Brain microvascular endothelial cell (primary cell): ENCODE measurements around the gene FBXL14.

Experiments used
- DNase-seq: peaks from one replicate; pipeline ENCODE4 v3.0.0-alpha.2; 2020
- H3K27ac ChIP-seq: fragments of 250-450 bp; sonication (Bioruptor Pico); 2 replicates; pipeline ENCODE4 v1.5.1; 2020; ENCODE audit warnings: mild to moderate bottlenecking, moderate library complexity
- H3K27me3 ChIP-seq: fragments of 250-450 bp; sonication (Bioruptor Pico); replicated peaks from 2 replicates; pipeline ENCODE4 v1.5.1; 2020; ENCODE audit warnings: mild to moderate bottlenecking
- H3K36me3 ChIP-seq: fragments of 250-450 bp; sonication (Bioruptor Pico); replicated peaks from 2 replicates; pipeline ENCODE4 v1.5.1; 2020; ENCODE audit warnings: mild to moderate bottlenecking
- H3K4me3 ChIP-seq: 2 replicates; pipeline ENCODE4 v1.5.1; 2011; ENCODE audit warnings: low read depth, mild to moderate bottlenecking, control low read depth, low read length, moderate library complexity
- in situ Hi-C: cut with HindIII; loops from 2 replicates; pipeline ENCODE4 v1.10.0; 2017; ENCODE audit warnings: low sequenced_read_pairs, low pct_ligation_motif_present
- TF ChIP-seq, protein P1 (sequence below): IDR thresholded peaks from 2 replicates; pipeline ENCODE4 v1.5.1; 2011; ENCODE audit warnings: low read depth, mild to moderate bottlenecking, moderate library complexity, low read length, control low read depth, inconsistent platforms; ENCODE audit errors: missing control alignments

FBXL14 gene

GRCh38 chr12:1534748-1535147 lies 59.6 kb downstream of the FBXL14 start:
- TF ChIP-seq, protein P1, sequence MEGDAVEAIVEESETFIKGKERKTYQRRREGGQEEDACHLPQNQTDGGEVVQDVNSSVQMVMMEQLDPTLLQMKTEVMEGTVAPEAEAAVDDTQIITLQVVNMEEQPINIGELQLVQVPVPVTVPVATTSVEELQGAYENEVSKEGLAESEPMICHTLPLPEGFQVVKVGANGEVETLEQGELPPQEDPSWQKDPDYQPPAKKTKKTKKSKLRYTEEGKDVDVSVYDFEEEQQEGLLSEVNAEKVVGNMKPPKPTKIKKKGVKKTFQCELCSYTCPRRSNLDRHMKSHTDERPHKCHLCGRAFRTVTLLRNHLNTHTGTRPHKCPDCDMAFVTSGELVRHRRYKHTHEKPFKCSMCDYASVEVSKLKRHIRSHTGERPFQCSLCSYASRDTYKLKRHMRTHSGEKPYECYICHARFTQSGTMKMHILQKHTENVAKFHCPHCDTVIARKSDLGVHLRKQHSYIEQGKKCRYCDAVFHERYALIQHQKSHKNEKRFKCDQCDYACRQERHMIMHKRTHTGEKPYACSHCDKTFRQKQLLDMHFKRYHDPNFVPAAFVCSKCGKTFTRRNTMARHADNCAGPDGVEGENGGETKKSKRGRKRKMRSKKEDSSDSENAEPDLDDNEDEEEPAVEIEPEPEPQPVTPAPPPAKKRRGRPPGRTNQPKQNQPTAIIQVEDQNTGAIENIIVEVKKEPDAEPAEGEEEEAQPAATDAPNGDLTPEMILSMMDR: no peak
- DNase-seq: no peak
- Histone ChIP-seq H3K36me3 (no peaks in the 10 kb centered on the region), H3K27me3 (no peaks in the 10 kb centered on the region), H3K4me3 (no peak overlapping the region), H3K27ac (no peak overlapping the region)
- in situ Hi-C loops: no loop called here

DNA sequence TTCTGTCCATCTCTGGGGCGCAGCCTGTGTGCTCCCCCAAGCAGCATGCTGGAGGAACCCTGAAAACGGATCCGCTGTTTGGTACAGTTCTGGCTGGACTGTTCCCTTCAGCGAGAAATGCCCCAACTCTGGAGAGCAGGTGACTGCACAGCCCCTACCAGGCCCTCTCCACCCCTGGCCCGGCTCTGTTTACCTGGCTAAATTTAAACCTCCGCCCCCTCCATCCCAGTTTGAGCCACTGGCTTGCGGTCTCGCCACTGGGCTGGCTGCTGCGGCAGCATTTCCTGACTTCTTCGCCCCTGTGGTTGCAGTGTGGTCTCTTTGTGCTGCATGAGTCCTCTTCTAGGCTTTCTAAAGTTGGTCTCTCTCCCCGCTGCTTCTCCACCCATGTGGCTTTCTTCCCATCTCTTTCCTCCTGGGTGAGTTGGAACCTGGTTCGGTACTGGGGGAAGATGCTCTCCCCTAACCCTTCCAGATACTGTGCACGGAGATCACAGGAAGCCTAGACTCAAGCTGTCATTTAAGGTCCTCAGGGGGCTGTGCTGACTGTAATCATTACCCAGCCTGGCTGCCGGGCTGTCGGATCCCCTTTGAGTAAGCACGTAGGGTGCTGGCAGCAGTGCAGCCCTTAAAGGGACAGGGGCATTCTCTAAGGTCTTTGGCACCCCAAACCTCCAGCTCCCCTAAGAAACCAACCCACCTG lies 60.6 kb downstream of the FBXL14 start:
- Histone ChIP-seq H3K27me3 (no peaks in the 10 kb centered on the region), H3K36me3 (no peaks in the 10 kb centered on the region), H3K4me3 (peak overlapping the region; percentile 1), H3K27ac (no peak overlapping the region)
- TF ChIP-seq, protein P1: no peak
- DNase-seq: peak; percentile 71
- in situ Hi-C loops: no loop called here

DNA sequence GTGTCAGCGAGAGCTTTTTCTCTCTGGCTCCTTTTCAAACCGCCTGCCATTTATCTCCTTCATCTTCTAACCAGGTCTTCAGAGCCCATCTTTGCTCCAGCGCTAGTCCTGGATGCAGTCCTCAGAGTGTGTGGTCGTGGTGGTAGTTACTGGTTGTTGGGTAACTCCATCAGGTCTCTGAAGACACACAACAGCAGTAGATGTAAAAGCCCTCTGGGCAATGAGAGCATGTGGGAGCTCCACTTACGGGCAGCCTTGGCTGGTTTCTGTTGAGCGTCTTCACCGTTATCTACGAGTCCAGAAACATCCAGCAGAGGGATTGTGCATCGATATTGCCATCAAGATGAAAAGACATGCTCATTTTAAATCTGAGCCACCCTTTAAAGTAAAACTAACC lies 61.2 kb downstream of the FBXL14 start:
- in situ Hi-C loops: no loop called here
- Histone ChIP-seq H3K4me3 (no peak overlapping the region), H3K27ac (no peak overlapping the region), H3K36me3 (no peaks in the 10 kb centered on the region), H3K27me3 (no peaks in the 10 kb centered on the region)
- TF ChIP-seq, protein P1: peak; percentile 31
- DNase-seq: no peak

DNA sequence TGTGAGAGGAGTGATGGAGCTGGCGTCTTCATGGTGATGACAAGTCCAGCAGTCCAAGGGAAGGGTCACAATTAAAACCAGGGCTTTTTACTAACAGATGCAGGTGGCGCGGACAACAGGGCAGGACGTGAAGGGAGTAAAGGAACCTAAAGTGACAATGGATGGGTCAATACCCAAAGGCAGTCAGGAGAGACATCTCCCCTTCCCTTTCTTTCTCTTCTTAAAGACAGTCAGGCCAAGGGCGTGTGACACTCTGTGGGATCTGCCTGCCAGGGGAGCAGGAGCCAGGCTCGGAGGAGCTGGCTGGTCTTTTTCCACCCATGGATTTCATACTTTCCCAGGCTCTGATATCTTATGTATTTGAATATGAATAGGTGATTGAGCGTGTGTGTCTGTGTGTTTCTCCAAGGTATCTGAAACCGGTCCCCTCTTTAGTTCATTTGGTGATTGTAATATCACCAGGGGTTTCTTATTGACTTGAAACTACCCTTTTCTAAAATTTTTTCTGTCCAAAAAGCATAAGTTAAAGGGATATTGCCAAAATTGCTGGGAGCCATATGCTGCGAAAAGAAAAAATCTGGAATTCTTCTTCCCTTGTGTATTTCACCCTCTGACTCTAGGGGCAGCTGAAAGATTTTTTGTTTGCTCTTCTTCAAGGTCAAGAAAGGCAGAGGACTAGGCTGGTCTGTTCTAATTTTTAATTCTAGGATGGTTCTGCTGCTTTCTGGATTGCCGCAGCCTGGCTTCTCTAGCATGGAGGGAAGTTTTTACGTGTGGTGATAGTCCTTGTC lies 61.8 kb downstream of the FBXL14 start:
- TF ChIP-seq, protein P1: peak; percentile 27
- H3K27me3 ChIP-seq: no peaks in the 10 kb centered on the region
- in situ Hi-C loops: no loop called here
- H3K4me3 ChIP-seq: peak overlapping the region; percentile 61
- DNase-seq: no peak
- H3K27ac ChIP-seq: no peak overlapping the region
- no peaks in the 10 kb centered on the region for H3K36me3 ChIP-seq

- no peak for DNase-seq
- TF ChIP-seq, protein P1: no peak
- Histone ChIP-seq H3K36me3 (no peaks in the 10 kb centered on the region), H3K4me3 (peak overlapping the region; percentile 61), H3K27ac (no peak overlapping the region), H3K27me3 (no peaks in the 10 kb centered on the region)
- in situ Hi-C loops: no loop called here
Observed at GRCh38 chr12:1531654-1532374, 62.6 kb downstream of the FBXL14 start.
